Esophagus muscularis mucosa (tissue), 4 donors: ENCODE results near the gene FREM2. TPM values are rescaled to one million over a fixed set of nuclear protein-coding genes. Genes with fewer than 3 reads are reported as not detected.

Experiments used
- DNase-seq: peaks from one replicate; pipeline ENCODE4 v3.0.0-alpha.2; 2017; ENCODE audit errors: extremely low spot score
- H3K27ac ChIP-seq, 4 donors: fragments of 200-600 bp; sonication (generic); replicated peaks in 1 of 4; 1 replicate in 3 of 4; 2 replicates in 1 of 4; pipeline ENCODE4 v1.5.1; 2016 to 2019; ENCODE audit warnings: mild to moderate bottlenecking in 1 of 4
- H3K27me3 ChIP-seq, 4 donors: fragments of 200-600 bp; sonication (generic); one replicate each; pipeline versions ENCODE4 v1.5.1 to v1.6.0; 2016 to 2019
- H3K36me3 ChIP-seq, 4 donors: fragments of 200-600 bp; sonication (generic); one replicate each; pipeline ENCODE4 v1.5.1; 2016 to 2019
- H3K4me1 ChIP-seq, 4 donors: fragments of 200-600 bp; sonication (generic); one replicate each; pipeline ENCODE4 v1.5.1; 2016 to 2019
- H3K4me3 ChIP-seq, 4 donors: fragments of 200-600 bp; sonication (generic); 1 replicate in 2 of 4; 2 replicates in 2 of 4; pipeline ENCODE4 v1.5.1; 2016 to 2019; ENCODE audit warnings: mild to moderate bottlenecking in 4 of 4, moderate library complexity in 1 of 4
- H3K9me3 ChIP-seq, 4 donors: fragments of 200-600 bp; sonication (generic); 1 replicate in 3 of 4; 2 replicates in 1 of 4; pipeline ENCODE4 v1.5.1; 2016 to 2019
- EP300 ChIP-seq: sonication (generic); formaldehyde crosslinking; IDR thresholded peaks from one replicate; pipeline ENCODE4 v1.6.1; 2017; ENCODE audit warnings: antibody characterized with exemption
- POLR2A ChIP-seq: fragments of 450-650 bp; IDR thresholded peaks from one replicate; pipeline ENCODE4 v1.6.1; 2017; ENCODE audit warnings: antibody characterized with exemption, moderate library complexity, mild to moderate bottlenecking, low read depth
- POLR2AphosphoS5 ChIP-seq, 2 donors: sonication (generic); formaldehyde crosslinking; IDR thresholded peaks; one replicate each; pipeline ENCODE4 v1.6.1; 2017; ENCODE audit warnings: antibody characterized with exemption in 2 of 2
- WGBS: methylation state at CpG from one replicate; pipeline ENCODE4 v1.1.5; 2018; 5-methylcytosine and 5-hydroxymethylcytosine counted together
- intact Hi-C: fragments of 100-400 bp; cut with DNase I; formaldehyde crosslinking; loops from one replicate; pipeline ENCODE4 v1.15.1; 2023
- total RNA-seq, 4 donors: library from RNA; depleted of rRNA; stranded (reverse); fragments of >200 nt; gene quantifications; one replicate each; pipeline versions ENCODE4 v1.1.0 to v1.2.1, GENCODE V29; 2016
- TF ChIP-seq, protein P1 (sequence below), 3 experiments: fragments of 200-600 bp in 2 of 3; fragments of 450-650 bp in 1 of 3; sonication (generic) in 2 of 3; IDR thresholded peaks; one replicate each; pipeline ENCODE4 v1.5.1; 2017 to 2019; ENCODE audit warnings: antibody characterized with exemption in 3 of 3, mild to moderate bottlenecking in 2 of 3, moderate library complexity in 1 of 3

FREM2 gene
- total RNA-seq, 4 donors from 2014 or later: 0.13 to 0.34 (median 0.33) TPM; not detected in 1

DNA sequence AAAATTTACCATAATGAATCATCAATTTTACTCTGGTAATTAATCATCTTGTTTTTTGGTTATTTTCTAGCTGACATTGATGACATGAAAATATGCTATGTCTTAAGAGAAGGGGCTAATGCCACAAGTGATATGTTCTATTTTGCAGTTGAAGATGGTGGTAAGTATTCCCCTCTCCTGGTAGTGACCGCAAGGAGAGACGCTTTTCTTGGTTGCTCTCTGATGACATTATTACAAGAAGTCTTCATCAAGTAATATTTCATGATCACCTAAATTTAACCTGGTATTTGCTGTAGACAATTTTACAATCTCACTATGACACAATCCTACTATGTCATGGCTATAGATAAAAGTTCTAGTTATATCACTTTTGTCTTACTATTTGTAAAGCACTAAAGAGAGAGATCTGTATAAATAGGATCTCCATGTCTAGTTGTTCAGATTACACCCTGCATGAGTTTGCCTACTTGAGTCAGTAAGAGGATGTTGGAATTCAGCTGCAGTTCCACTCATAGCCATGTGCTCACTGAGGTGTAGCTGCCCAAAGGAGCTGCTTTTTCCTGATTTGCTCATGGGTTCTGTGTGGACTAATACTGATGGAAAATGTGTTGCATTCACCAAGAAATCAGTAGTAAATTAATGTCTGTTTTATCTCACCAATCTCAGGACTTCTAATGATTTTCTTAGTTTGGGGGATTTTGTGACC, 10.9 kb downstream of the FREM2 start:
- Histone ChIP-seq H3K9me3 (no peaks in the 10 kb centered on the region), H3K27me3 (no peaks in the 10 kb centered on the region), H3K4me3 (no peak overlapping the region), H3K27ac (no peak overlapping the region), H3K36me3 (no peaks in the 10 kb centered on the region), H3K4me1 (no peaks in the 10 kb centered on the region)
- TF ChIP-seq EP300: no peak
- intact Hi-C loops: no loop called here
- no peak for DNase-seq
- WGBS: 75% methylated on average over 2 of the region's 2 CpGs

DNA sequence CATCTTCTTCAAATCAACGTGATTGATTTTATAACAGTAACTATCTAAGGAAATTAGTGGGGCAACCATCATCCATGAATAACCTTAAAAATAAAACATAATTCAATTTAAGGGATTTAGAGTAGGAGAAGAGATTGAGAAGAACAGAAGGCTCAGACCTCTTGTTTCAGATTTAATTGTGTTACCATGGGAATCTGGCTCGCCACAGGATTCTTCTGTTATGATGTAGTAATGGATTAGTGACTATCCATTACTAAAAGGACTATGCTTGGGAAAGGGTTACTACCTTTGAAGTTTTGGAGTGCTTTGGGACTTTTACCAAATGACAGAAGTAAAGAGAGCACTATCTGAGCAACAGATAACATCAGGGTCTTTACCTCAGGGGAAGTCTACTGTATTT, 13.2 kb downstream of the FREM2 start:
- 87% methylated on average over 2 of the region's 2 CpGs for WGBS
- H3K27me3 ChIP-seq: no peaks in the 10 kb centered on the region
- intact Hi-C loops: no loop called here

DNA sequence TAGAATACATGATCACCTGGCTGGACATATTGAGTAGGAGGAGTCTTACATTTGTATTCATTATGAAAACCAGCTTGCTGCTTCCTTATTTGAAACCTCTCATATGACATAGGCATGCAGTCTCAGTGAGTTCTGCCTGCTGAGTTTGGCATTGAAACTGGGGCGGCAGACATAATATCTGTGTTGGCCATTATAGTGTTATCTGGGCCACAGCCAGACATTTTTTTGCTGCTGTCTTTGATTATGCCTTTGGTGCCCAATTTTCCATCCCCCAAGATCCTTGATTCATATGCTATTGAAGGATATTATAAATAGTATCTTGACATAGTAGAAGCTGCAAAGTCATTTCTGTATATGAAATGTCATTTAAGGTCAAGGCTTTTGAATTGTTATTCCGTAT, 15.8 kb downstream of the FREM2 start:
- no peaks in the 10 kb centered on the region for H3K36me3 ChIP-seq
- no peaks in the 10 kb centered on the region for H3K27me3 ChIP-seq
- DNase-seq: no peak
- no peaks in the 10 kb centered on the region for H3K4me1 ChIP-seq
- TF ChIP-seq POLR2A: no peak
- TF ChIP-seq, protein P1, sequence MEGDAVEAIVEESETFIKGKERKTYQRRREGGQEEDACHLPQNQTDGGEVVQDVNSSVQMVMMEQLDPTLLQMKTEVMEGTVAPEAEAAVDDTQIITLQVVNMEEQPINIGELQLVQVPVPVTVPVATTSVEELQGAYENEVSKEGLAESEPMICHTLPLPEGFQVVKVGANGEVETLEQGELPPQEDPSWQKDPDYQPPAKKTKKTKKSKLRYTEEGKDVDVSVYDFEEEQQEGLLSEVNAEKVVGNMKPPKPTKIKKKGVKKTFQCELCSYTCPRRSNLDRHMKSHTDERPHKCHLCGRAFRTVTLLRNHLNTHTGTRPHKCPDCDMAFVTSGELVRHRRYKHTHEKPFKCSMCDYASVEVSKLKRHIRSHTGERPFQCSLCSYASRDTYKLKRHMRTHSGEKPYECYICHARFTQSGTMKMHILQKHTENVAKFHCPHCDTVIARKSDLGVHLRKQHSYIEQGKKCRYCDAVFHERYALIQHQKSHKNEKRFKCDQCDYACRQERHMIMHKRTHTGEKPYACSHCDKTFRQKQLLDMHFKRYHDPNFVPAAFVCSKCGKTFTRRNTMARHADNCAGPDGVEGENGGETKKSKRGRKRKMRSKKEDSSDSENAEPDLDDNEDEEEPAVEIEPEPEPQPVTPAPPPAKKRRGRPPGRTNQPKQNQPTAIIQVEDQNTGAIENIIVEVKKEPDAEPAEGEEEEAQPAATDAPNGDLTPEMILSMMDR (IDR thresholded peaks at IDR 0.05): no peak
- no peak for TF ChIP-seq EP300
- TF ChIP-seq POLR2AphosphoS5 (IDR thresholded peaks at IDR 0.05): no peak
- intact Hi-C loops: no loop called here
- H3K4me3 ChIP-seq: no peak overlapping the region
- no peaks in the 10 kb centered on the region for H3K9me3 ChIP-seq
- 64% methylated on average over 2 of the region's 2 CpGs for WGBS
- H3K27ac ChIP-seq: no peak overlapping the region

More for the DNA sequence above, 13.2 kb downstream of the FREM2 start:
- Histone ChIP-seq H3K27ac (no peak overlapping the region), H3K36me3 (no peaks in the 10 kb centered on the region), H3K4me3 (no peak overlapping the region), H3K4me1 (no peaks in the 10 kb centered on the region), H3K9me3 (no peaks in the 10 kb centered on the region)
- no peak for DNase-seq
- TF ChIP-seq EP300 (no peak), POLR2A (no peak), POLR2AphosphoS5 (IDR thresholded peaks at IDR 0.05) (no peak)
- TF ChIP-seq, protein P1 (IDR thresholded peaks at IDR 0.05): no peak

- 81% methylated on average over 1 of the region's 1 CpG for WGBS
- TF ChIP-seq POLR2AphosphoS5 (IDR thresholded peaks at IDR 0.05) (no peak), EP300 (no peak), POLR2A (no peak)
- Histone ChIP-seq H3K27me3 (no peaks in the 10 kb centered on the region), H3K36me3 (no peaks in the 10 kb centered on the region), H3K4me1 (no peaks in the 10 kb centered on the region), H3K4me3 (no peak overlapping the region), H3K9me3 (no peaks in the 10 kb centered on the region), H3K27ac (no peak overlapping the region)
- DNase-seq: no peak
- intact Hi-C loops: no loop called here
Observed at GRCh38 chr13:38703255-38703654, 16.4 kb downstream of the FREM2 start.

DNA sequence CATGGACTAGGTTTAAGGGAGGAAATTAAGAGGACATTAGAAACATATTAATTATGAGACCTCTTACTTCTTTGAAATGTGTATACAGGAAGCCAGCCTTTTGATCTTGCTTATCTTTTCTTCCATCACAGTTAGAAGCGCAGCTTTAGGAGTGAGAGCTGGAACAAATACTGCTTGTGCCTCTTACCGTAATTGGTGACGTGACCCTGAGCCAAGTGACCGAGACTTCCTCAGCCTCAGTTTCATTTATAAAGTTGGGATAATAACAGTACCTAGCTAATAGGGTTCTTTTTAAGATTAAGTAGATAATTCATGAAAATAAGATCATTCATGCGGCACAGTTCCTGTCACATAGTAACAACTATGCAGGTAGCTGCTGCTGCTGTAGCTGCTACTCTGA, 18.5 kb downstream of the FREM2 start:
- Histone ChIP-seq H3K9me3 (no peaks in the 10 kb centered on the region), H3K4me1 (no peaks in the 10 kb centered on the region), H3K4me3 (peak overlapping the region in 1 of 4 donors; percentile 12), H3K27me3 (peaks cover 0 to 6% (median 0%) of the 10 kb centered on the region in 4 donors), H3K27ac (no peak overlapping the region), H3K36me3 (no peaks in the 10 kb centered on the region)
- WGBS: 57% methylated on average over 5 of the region's 5 CpGs
- intact Hi-C loops: no loop called here
- TF ChIP-seq EP300 (no peak), POLR2A (no peak), POLR2AphosphoS5 (IDR thresholded peaks at IDR 0.05) (no peak)
- TF ChIP-seq, protein P1 (IDR thresholded peaks at IDR 0.05): no peak
- DNase-seq: no peak

GRCh38 chr13:38707460-38707859, 20.6 kb downstream of the FREM2 start:
- intact Hi-C loops: no loop called here
- Histone ChIP-seq H3K4me1 (no peaks in the 10 kb centered on the region), H3K4me3 (no peak overlapping the region), H3K36me3 (no peaks in the 10 kb centered on the region), H3K9me3 (no peaks in the 10 kb centered on the region), H3K27ac (no peak overlapping the region), H3K27me3 (peaks cover 0 to 6% (median 0%) of the 10 kb centered on the region in 4 donors)
- no peak for DNase-seq
- no peak for TF ChIP-seq POLR2AphosphoS5 (IDR thresholded peaks at IDR 0.05)
- no peak for TF ChIP-seq POLR2A
- TF ChIP-seq EP300: no peak
- TF ChIP-seq, protein P1 (IDR thresholded peaks at IDR 0.05): no peak
- 77% methylated on average over 3 of the region's 3 CpGs for WGBS
